Smooth muscle cell (in vitro differentiated cells): ENCODE data around the gene PLD2. TPM values are rescaled to one million over a fixed set of nuclear protein-coding genes. Genes with fewer than 3 reads are reported as not detected.

Experiments used
- DNase-seq: peaks from one replicate; lab custom pipeline; 2025; ENCODE audit not compliant: unreplicated experiment; lab: John Stamatoyannopoulos, UW
- H2AFZ ChIP-seq: fragments of 200-600 bp; sonication (generic); 2 replicates; pipeline ENCODE4 v1.6.0; 2016; ENCODE audit warnings: antibody characterized with exemption, low read depth, mild to moderate bottlenecking
- H3F3A ChIP-seq: fragments of 200-600 bp; sonication (generic); 2 replicates; pipeline ENCODE4 v1.6.0; 2017; ENCODE audit warnings: antibody characterized with exemption, low read depth
- H3K27ac ChIP-seq: fragments of 200-600 bp; sonication (generic); 2 replicates; pipeline ENCODE4 v1.5.1; 2016; ENCODE audit warnings: low read depth, mild to moderate bottlenecking
- H3K27me3 ChIP-seq: fragments of 200-600 bp; sonication (generic); 2 replicates; pipeline ENCODE4 v1.6.1; 2016; ENCODE audit warnings: low read depth, mild to moderate bottlenecking
- H3K36me3 ChIP-seq: fragments of 200-600 bp; sonication (generic); 2 replicates; pipeline ENCODE4 v1.5.1; 2016; ENCODE audit warnings: low read depth
- H3K4me1 ChIP-seq: fragments of 200-600 bp; sonication (generic); 2 replicates; pipeline ENCODE4 v1.5.1; 2016; ENCODE audit warnings: low read depth
- H3K4me2 ChIP-seq: fragments of 200-600 bp; sonication (generic); 2 replicates; pipeline ENCODE4 v1.6.0; 2016; ENCODE audit warnings: mild to moderate bottlenecking
- H3K4me3 ChIP-seq: fragments of 200-600 bp; sonication (generic); 2 replicates; pipeline ENCODE4 v1.5.1; 2016; ENCODE audit warnings: mild to moderate bottlenecking
- H3K79me2 ChIP-seq: fragments of 200-600 bp; sonication (generic); 2 replicates; pipeline ENCODE4 v1.6.0; 2016; ENCODE audit warnings: low read depth, mild to moderate bottlenecking
- H3K9ac ChIP-seq: fragments of 200-600 bp; sonication (generic); 2 replicates; pipeline ENCODE4 v1.6.0; 2016; ENCODE audit warnings: low read depth
- H3K9me3 ChIP-seq: fragments of 200-600 bp; sonication (generic); replicated peaks from 2 replicates; pipeline ENCODE4 v1.5.1; 2016; ENCODE audit warnings: low read depth
- H4K20me1 ChIP-seq: fragments of 200-600 bp; sonication (generic); 2 replicates; pipeline ENCODE4 v1.6.0; 2016; ENCODE audit warnings: low read depth
- WGBS: methylation state at CpG from one replicate; pipeline ENCODE4 v1.1.7; 2016; ENCODE audit warnings: low lambda C conversion rate; 5-methylcytosine and 5-hydroxymethylcytosine counted together
- polyA plus RNA-seq: library from polyadenylated mRNA; unstranded; fragments of >200 nt; fragmentation: Nextera tagmentation; extraction: Ambion mirVana; gene quantifications from 2 replicates; pipeline ENCODE4 v1.2.1, GENCODE V29; 2016
- total RNA-seq: library from RNA; depleted of rRNA; stranded (reverse); fragments of >200 nt; gene quantifications from 2 replicates; pipeline ENCODE4 v1.2.3, GENCODE V29; 2014
- TF ChIP-seq, protein P1 (sequence below): fragments of 200-600 bp; sonication (generic); IDR thresholded peaks from 2 replicates; pipeline ENCODE4 v1.5.1; 2017; ENCODE audit warnings: borderline replicate concordance, mild to moderate bottlenecking, antibody characterized with exemption; ENCODE audit not compliant: insufficient read depth, poor library complexity, severe bottlenecking

PLD2 gene
- total and polyA plus RNA-seq, 2 experiments from 2014 or later: 9.9 to 20.3 TPM

DNA sequence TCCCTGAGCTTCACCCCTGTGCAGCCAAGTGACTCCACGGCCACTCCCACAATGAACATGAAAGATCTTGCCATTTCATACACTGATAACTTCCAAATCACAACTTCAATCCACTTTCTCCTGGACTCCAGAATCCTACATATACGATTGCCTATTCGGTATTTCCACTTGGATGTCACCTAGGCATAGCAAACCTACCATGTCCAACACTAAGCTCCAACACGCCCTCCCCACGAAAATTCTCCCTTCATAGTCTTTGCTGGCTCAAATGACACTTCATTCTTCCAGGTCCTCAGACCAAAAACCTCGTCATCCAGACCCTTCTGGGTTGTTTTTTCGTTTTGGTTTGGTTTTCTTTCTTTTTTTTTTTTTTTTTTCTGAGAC lies 16.3 kb upstream of the PLD2 start:
- Histone ChIP-seq H3K27me3 (no peaks in the 10 kb centered on the region), H3K4me3 (peak overlapping the region; percentile 74), H4K20me1 (no peaks in the 10 kb centered on the region), H3K27ac (peak overlapping the region; percentile 84), H2AFZ (peak overlapping the region; percentile 87), H3K9ac (no peak overlapping the region), H3K36me3 (no peaks in the 10 kb centered on the region), H3K79me2 (no peaks in the 10 kb centered on the region), H3F3A (no peaks in the 10 kb centered on the region), H3K4me1 (peaks cover 18% of the 10 kb centered on the region), H3K9me3 (no peaks in the 10 kb centered on the region), H3K4me2 (peak overlapping the region; percentile 92)
- TF ChIP-seq, protein P1, sequence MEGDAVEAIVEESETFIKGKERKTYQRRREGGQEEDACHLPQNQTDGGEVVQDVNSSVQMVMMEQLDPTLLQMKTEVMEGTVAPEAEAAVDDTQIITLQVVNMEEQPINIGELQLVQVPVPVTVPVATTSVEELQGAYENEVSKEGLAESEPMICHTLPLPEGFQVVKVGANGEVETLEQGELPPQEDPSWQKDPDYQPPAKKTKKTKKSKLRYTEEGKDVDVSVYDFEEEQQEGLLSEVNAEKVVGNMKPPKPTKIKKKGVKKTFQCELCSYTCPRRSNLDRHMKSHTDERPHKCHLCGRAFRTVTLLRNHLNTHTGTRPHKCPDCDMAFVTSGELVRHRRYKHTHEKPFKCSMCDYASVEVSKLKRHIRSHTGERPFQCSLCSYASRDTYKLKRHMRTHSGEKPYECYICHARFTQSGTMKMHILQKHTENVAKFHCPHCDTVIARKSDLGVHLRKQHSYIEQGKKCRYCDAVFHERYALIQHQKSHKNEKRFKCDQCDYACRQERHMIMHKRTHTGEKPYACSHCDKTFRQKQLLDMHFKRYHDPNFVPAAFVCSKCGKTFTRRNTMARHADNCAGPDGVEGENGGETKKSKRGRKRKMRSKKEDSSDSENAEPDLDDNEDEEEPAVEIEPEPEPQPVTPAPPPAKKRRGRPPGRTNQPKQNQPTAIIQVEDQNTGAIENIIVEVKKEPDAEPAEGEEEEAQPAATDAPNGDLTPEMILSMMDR: no peak
- 60% methylated on average over 7 of the region's 7 CpGs for WGBS
- DNase-seq: no peak

DNA sequence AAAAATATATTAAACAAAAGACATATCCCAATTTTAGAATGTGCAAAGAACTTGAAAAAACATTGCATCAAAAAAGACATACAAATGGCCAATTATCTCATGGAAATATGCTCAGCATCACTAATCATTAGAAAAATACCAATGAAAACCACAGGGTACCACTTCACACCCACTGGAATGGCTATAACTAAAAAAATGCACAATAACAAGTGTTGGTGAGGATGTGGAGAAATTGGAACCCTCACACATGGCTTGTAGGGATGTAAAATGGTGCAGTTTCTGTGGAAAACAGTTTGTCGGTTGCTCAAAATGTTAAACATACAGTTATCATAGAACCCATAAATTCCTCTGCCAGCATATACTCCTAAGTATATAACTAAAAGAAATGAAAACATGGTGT lies 11.8 kb upstream of the PLD2 start:
- H3K27ac ChIP-seq: no peak overlapping the region
- H3K9ac ChIP-seq: no peak overlapping the region

DNA sequence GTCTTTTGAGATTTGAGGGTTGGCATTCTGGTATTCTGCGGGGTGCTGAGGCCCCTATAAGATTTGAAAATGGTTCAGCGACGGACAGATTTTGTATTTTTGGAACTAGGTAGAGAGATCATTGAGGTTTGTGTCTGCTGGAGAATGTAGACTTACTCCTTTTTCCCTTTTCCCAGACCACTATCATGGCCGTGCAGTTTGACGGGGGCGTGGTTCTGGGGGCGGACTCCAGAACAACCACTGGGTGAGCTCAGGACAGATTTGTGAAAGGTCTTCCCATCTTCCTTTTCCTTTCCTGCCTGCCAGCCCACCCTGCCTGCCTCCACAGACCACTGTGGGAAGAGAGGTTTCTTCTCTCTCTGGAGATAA lies 10.4 kb upstream of the PLD2 start:
- Histone ChIP-seq H3K4me1 (peaks cover 5% of the 10 kb centered on the region), H3K79me2 (peaks cover 17% of the 10 kb centered on the region), H3K36me3 (no peaks in the 10 kb centered on the region), H3K4me2 (peak overlapping the region; percentile 88), H3K9me3 (no peaks in the 10 kb centered on the region), H3K27me3 (no peaks in the 10 kb centered on the region), H3K4me3 (peak overlapping the region; percentile 73), H3K27ac (peak overlapping the region; percentile 33), H4K20me1 (no peaks in the 10 kb centered on the region), H2AFZ (peak overlapping the region; percentile 64), H3F3A (no peaks in the 10 kb centered on the region), H3K9ac (peak overlapping the region; percentile 80)
- no peak for DNase-seq
- TF ChIP-seq, protein P1: no peak
- WGBS: 1% methylated on average over 7 of the region's 7 CpGs

More for the DNA sequence above, 11.8 kb upstream of the PLD2 start:
- H3K79me2 ChIP-seq: peaks cover 17% of the 10 kb centered on the region
- H4K20me1 ChIP-seq: no peaks in the 10 kb centered on the region
- H3K9me3 ChIP-seq: no peaks in the 10 kb centered on the region
- no peak overlapping the region for H3K4me2 ChIP-seq
- no peak for DNase-seq
- H3K4me3 ChIP-seq: peak overlapping the region; percentile 73
- no peaks in the 10 kb centered on the region for H3K27me3 ChIP-seq
- TF ChIP-seq, protein P1: no peak
- 100% methylated on average over 1 of the region's 1 CpG for WGBS
- peaks cover 5% of the 10 kb centered on the region for H3K4me1 ChIP-seq
- H2AFZ ChIP-seq: peak overlapping the region; percentile 69
- H3K36me3 ChIP-seq: no peaks in the 10 kb centered on the region
- no peaks in the 10 kb centered on the region for H3F3A ChIP-seq

DNA sequence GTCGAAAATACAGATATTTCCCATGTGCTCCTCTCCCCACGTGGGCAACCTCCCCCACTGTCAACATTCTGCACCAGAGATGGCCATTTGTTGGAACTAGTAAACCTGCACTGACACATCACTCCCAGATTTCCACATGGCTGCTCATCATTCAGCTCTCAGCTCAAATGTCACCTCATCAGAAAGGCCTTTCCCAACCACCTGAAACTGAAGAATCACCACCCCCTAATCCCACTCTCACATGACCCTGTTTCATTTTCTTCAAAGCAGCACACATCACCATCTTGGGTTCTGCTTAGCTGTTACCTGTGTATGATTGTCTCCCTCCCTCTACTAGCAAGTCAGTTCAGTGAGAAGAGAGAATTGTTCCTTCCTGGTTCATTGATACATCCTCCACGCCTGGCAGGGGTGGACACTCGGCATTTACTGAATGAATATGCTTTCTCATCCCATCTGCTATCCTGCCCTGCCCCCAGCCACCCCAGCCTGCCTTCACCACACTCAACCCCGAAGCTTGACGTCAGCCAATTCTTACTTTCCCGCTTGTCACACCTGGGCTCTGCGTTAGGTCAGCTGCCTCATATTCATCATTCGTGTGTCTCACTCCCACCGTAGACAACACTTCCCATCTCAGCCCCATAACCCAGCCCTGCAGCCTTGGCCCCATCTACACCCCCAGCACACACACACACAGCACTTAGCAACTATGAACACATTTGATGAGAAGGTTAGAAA lies 6.3 kb upstream of the PLD2 start:
- Histone ChIP-seq H3K4me2 (no peak overlapping the region), H3F3A (no peaks in the 10 kb centered on the region), H3K4me1 (peaks cover 5% of the 10 kb centered on the region), H3K36me3 (no peaks in the 10 kb centered on the region), H3K4me3 (no peak overlapping the region), H3K79me2 (peaks cover 17% of the 10 kb centered on the region), H3K27ac (no peak overlapping the region), H3K9ac (no peak overlapping the region), H4K20me1 (no peaks in the 10 kb centered on the region), H2AFZ (no peak overlapping the region), H3K9me3 (no peaks in the 10 kb centered on the region), H3K27me3 (no peaks in the 10 kb centered on the region)
- WGBS: 79% methylated on average over 10 of the region's 10 CpGs
- no peak for DNase-seq
- TF ChIP-seq, protein P1: no peak
